Effector CD4-positive, alpha-beta T cell (primary cell): ENCODE measurements around the gene ZNF710.

Experiments used
- DNase-seq: peaks from one replicate; pipeline ENCODE4 v3.0.0-alpha.2; 2020

ZNF710 gene

DNA sequence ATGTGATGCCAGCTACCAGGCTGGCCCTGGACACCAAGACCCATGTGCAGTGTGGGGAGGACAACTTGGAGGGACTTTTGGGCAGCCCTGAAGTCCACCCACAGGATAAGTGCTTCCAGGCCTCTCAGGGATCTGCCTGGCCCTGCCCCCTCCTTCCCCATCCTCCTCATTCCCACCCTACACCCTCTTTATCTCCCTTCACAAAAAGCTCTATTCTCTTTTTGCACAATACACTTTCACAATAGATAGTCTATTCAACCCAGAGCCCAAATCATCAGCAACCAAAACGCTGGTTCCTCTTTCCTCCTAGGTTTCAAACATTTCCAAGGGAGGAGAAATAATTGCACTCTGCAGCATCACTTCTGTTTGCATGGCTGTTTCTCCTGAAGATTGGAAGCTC is 7.8 kb upstream of the ZNF710 start:
- no peak for DNase-seq

DNA sequence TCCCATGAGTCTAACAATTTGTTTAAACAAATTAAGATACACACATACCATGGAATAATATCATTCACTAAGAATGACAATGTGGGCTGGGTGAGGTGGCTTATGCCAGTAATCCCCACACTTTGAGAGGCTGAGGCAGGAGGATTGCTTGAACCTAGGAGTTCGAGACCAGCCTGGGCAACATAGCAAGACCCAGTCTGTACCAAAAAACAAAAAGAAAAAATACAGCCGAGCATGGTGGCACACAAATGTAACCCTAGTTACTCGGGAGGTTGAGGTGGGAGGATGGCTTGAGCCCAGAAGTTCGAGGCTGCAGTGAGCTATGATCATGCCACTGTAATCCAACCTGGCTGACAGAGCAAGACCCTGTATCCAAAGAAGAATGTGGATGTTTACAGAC is 4.0 kb upstream of the ZNF710 start:
- DNase-seq = no peak

DNA sequence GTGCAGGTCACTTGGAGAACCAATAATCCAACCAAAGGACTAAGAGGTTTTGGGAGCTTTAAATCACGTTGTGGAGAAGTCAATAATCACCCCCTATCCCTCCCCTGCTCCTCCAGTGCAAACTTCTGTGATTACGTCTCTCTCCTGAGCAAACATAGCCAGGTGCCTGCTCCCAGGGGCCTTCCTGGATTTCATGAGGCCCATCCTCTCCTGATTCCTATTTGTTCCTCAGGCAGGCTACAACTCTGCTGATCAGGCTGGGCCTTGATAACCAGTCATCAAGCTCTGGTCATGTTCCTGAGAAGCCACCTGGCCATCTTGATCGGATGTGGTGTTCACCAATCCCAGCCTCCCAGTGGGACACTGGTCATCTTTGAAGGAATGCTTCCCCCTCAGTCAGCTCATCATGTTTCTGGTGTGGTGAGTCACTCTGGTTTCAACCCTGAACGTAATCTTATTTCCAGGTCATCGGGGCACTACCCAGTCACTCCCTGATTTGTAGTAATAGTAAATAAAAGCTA is 2.9 kb upstream of the ZNF710 start:
- DNase-seq = no peak

DNA sequence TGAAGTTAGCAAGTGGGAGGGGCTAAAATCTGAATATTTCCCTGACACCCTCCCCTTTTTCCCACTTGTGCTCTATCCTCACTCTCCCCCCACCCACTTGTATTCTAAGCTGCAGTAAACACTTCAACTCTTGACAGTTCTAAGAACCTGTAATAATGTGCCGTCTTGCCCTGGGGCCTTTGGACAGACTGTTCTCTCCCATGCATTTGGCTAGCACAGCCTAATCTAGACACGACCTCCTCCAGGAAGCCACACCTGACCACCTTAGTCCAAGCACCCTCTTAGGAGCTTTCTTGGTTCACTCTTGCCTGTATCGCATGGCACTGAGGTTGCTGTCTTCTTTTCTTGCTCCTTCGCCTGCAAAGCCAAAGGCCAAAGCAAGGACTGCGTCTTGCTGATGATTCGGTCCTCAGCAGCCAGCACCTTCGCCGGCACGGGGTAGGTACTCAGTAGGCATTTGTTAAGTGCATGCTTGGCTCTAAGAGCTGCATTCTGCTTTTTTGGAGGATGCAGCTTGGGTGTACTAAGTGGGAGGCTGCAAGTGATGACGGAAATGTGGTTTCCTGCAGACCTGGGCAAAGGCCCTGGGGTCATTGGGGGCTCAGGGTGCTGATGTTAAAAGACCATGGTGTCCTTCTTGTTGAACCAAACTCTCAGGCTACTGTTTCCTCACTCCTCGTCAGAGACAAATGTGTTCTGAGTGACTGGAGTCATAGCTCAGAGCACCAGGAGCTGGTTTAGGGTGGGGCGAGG is 2.0 kb upstream of the ZNF710 start:
- DNase-seq = no peak

DNA sequence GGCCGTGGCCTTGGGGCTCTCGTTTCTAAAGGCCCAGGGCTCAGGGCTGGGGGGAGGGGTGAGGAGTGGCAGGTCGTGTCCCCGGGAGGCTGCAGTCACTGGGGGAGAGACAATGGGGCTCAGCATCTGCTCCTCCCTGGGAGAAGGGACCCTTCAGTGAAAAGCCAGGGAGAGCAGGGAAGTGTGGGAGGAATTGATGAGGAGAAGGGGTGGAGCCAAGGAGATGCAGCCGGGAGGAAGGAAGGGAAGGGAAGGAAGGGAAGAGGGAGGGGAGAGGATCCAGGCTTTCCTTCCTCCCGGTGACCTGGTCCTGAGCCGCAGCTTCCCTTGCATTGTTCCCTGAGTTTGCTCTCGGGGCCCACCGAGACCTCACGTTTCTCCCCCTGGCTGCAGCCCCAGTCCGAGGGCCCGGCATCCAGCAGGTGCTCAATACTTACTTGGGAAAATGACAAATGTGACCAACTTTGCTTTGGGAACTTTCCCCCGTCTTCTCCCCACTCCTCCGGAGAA is 1.4 kb upstream of the ZNF710 start:
- DNase-seq = no peak

DNA sequence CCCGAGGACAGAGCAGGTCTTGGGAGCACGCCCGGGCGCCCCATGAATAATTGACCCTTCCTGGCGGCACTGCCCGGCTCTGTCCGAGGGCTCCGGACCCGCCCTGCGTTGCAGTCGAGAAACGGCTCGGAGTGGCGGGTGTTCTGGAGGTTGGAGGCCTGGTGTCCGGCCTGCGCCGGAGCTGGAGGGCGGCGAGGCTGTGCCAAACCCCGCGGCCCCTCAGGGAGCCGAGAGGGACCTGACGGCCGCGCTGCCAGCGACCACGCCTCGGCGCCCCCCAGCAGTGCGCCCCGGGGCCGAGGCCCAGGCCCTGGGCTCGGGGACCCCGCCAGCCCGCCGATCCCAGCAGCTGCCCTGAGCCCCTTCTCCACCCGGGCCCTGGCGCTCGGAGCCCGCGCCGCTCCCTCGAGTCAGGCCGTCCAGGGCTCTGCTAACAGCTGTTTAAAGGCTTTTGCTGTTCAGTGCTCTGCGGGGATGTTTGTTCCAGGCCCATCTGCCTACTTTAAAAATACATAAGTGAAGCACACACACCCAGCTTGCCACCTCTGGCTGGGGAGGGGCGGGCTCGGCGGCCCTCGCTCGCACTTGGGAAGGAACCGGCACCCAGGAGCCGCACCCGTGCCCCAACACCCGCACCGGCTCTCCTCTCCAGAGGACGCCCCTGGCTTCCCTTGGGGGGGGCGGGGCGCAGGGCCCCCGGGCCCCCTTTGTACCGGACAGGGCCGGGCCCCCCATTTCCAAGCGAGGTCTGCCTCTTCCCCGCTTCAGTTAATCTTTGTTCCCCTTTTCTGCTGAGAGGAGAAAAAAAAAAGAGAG is 730 bp upstream of the ZNF710 start:
- DNase-seq = no peak

DNA sequence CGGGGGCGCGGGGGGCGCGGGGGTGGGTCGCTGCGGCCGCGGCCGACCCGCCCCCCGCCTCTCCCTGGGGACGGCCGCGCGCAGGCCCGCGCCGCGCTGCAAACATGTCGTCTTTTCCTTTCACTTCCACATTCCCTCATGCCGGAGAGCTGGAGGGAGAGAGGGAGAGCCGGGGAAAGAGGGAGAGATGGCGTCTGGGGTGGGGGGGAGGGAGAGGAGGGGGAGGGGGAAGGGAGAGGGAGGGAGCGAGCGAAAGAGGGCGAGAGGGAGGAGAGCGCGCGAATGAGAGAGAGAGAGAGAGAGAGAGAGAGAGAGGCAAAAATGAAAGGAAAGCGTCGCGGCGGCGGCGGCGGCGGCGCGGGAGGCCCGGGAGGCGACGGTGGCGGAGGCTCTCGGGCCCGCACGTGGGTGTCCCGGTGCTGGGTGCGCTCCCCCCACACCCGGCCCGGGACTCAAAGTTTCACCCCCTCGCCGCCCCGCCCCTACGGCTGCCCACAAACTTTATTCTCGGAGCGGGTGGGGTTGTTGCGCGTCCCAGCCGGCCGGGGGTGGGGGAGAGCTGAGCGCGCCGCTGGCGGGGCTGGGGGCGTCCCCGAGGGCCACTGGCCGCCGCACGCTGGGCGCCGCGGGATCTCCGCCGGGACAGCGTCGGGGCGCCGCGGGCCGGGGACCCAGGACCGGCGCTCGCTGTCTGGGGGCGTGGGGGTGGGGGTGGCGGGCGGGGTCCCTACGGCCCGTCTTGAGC is 731 bp downstream of the ZNF710 start:
- DNase-seq = peak; percentile 49

DNA sequence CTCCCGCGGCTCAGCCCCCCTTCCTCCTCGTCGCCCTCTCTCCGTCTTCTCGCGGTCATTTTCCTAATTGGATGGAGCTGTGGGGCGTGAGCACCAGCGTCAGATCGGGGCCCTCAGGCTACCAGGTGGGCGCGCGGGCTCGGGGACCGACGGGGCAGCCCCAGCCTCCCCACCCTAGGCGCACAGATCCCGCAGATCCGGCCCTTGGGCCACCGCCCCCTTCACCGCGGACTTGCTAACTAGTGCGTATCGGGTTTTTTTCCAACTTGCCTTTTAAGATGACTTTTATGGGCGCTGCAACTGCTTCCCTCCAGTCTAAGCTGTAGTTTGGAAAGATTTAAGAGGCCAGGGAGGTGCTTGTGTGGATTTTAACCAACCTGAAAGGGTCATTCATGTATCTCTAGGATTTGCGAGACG is 1.3 kb downstream of the ZNF710 start:
- DNase-seq = no peak

DNA sequence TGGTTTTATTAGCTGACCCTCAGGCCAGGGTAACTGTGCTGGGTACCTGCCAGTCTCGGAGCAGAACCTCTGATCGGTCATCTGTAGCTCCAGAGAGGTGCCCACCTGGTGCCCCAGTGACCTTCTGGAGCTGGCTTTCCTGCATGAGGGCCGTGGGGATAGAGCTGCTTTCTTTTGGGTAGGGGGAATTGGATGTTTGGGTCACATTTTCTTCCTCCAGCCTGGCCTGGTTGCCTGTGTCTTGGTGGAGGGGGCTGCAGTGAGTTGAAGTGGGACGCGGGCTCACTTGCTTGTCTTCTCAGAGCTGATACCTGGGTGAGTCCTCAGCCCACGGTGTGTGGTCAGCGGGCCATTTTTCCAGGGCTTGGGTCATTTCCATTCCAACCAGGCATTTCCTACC is 2.6 kb downstream of the ZNF710 start:
- no peak for DNase-seq

DNA sequence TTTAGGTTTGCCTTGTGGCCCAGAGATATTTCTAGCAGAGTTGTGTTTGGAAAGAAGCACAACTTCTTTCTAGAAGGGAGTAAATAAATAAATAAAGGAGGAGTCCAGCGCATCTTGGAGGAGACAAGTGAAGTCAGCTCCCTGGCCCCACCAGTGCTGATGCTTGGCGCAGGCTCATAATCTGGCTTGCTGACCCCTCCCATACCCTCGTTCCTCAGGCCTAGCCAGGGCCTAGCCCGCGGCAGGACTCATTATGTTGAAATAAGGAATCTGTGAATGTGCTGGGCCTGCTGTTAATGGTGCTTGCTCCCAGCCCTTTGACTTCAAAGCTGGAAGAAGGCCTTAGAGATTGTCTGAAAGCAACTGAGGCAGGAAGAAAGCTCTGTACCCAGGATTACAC is 3.1 kb downstream of the ZNF710 start:
- no peak for DNase-seq

DNA sequence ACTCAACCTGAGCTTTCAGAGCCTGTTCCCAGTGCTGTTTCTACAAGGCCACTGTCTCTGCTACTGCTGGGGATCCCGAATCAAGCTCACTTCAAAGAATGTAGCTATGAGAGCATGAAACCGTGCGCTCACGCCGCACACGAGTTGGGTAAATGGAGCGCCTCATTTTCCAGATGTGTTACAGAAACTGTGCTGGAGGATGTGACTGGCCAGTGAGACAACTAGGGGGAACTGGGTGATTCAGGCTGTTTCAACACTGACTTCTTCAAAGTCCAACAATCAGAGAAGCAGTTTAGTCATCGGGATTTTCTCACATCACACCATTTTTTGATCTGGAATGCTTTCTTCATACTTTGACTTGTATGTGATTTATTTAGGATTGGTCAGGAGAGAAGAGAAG is 3.5 kb downstream of the ZNF710 start:
- no peak for DNase-seq

DNA sequence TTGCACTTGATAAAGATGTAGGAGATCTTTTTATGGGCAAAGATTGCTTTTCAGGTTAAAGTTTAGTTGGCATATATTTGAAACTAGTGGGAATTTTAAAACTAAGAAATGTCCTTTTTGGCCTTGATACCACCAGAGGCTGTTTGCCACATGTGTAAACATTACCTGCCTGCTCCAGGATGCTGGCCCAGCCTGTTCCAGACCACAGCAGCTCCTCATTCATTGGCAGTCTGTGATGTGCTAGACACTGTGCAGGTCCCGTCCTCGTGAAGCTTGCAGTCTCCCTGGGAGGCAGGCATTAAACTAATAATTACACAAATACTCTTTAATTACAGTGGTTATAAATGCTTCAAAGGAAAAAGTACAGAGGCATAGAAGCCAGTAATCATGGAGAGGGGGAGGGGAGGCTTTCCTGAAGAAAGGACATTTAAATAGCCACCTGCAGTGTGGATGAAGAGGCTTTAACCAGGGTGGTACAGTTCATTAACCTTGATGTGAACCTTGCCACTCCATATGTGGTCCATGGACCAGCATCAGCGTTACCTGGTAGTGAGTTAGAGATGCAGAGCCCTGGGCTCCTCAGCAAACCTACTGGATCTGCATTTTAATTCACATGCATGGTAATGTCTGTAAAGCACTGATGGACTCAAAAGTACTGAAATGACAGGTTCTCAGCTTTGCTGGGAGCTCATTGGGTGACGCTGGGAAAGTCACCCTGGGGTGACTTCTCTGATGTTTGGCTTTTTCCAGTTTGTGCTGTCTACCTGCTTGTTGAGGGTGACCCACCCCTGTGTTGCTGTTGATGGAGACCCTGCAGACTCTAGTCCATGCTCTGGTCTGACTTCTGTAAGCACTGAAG is 5.3 kb downstream of the ZNF710 start:
- DNase-seq = no peak

DNA sequence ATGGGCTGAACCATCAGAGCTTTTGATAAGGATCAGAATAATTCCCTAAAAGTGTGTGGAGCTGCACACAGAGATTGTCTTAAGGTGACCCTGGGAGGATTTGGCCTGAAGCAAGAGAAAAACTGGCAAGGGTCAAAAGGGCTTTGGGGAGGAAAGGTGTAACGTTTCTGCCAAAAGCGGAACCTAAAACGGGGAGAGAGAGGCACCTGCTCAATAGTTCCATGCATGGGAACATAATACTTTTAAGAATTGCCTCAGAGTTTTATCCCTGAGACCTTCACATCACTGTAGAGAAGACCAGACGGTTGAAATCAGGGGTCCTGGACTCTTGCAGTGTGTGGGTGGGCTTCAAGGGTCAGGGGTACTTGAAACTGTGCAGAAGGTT is 5.9 kb downstream of the ZNF710 start:
- no peak for DNase-seq

DNA sequence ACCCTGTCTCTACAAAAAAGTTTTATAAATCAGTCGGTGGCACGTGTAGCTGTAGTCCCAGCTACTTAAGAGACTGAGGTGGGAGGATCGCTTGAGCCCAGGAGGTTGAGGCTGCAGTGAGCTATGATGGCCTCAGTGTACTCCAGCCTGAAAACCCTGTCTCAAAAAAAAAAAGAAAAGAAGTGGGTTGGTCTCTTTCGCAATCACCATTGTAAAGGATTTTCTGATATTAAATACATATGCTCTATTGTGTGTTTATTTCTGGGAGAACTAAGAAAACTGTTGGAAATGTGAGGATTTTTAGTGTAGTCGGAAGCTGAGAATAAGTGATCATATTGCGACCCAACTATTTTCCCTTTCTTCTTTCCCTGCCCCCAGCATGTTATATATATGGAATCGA is 7.5 kb downstream of the ZNF710 start:
- no peak for DNase-seq

DNA sequence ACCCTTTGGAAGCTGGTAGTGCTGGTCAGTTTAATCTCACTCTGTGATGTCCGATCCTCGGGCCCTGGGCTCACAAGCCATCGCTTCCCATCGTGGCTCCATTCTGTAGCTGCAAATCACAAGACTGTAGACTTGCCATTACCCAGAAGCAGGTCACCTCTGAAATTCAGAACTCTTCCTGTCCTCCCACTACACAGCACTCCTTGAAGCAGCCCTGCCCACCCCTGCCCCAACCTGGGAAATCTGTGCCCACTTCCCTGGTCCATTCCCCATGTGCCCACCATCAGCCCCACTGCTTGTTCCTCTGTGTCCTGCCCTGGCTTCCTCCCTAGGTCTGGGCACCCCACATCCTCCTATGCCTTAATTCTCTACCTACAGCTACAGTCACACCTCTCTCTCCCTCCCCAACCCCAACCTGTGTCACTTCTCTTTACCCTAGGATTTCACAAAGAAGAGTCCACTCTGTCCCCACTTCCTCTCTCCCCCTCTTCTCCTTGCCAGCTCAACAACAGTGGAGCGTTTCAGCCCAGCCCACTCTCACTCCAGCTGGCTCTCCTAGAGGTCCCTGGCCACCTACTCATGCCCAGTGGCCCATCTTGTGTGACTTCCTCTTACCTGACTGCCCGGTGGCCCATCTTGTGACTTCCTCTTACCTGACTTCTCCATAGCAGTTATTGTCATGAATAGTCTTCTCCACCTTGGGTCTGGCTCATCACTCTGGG is 8.3 kb downstream of the ZNF710 start:
- no peak for DNase-seq

DNA sequence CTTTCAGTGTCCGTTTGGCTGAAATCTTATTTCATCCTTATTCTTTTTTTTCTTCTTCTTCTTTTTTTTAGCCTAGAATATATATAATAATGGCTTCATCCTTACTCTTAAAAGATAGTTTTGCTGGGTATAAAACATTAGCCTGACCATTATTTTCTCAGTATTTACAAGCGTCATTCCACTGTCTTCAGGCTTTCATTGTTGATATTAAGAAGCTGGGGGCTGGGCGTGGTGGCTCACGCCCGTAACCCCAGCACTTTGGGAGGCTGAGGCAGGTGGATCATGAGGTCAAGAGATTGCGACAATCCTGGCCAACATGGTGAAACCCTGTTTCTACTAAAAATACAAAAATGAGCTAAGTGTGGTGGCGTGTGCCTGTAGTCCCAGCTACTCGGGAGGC is 10.6 kb downstream of the ZNF710 start:
- no peak for DNase-seq

DNA sequence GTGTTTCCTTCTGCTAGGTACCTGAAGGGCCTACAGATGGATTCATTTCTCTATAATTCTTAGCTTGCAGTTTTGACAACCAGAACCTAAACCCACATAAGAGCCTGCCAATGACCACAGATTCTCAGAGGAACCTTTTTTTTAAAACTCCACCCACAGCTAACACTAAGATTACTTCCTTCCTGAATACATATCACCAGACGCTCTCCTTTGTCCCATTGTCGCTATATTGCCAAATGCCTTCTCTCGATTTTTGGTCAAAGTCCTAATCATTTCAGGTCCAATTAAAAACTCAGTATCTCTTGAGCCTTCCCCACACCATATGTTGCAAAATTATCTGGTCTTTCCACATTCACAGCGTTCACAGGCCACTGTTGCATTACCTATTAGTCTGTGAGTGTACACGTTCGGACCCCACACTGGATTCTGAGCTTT is 12.4 kb downstream of the ZNF710 start:
- no peak for DNase-seq

DNA sequence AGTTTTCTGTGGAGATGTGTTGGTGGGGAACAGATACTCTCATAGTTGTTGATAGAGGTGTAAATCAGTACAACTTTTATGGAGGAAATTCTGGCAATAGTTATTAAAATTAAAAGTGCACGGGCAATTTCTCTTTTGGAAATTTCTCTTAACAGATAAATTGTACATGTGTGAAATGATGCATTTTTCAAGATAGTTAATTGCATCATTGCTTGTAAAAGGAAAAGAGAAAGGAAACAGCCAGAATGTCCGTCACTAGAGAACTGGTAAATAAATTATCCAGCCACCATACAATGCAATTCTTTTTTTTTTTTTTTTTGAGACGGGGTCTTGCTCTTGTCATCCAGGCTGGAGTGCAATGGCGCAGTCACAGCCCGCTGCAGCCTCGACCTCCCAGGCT is 14.2 kb downstream of the ZNF710 start:
- no peak for DNase-seq

DNA sequence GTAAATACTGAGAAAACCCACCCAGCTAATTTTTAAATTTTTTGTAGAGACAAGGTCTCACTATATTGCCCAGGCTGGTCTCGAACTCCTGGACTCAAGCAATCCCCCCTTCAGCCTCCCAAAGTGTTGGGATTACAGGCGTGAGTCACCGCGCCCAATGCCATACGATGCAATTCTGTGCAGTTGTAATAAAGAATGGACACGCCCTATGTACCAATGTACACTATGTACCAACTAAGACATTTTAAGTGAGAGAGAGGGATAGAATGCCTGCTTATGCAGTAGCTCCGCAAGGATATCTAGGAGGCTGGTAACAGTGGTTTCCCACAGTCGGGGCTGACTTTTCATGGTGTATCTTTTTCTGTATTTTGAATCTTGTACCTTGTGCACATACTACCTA is 14.6 kb downstream of the ZNF710 start:
- DNase-seq = no peak

DNA sequence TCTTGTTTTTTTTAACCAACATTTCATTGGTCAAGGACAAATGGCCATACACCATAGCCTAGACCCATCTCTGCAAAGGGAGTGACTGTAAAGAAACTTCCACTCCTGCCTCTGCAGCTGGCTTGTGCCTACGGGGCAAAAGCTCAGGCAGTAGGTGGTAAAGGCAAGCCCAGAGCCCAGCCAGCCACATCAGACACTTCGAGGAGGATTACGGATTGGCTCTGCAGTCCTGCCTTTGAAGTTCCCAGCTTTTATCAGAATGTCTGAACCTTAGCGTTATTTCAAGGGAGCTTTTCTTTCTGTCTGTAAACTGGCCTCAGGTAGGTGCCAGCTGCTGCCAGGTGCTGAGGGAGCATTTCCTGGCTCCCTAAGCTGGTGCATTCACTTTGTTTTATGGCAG is 15.6 kb downstream of the ZNF710 start:
- DNase-seq = no peak

DNA sequence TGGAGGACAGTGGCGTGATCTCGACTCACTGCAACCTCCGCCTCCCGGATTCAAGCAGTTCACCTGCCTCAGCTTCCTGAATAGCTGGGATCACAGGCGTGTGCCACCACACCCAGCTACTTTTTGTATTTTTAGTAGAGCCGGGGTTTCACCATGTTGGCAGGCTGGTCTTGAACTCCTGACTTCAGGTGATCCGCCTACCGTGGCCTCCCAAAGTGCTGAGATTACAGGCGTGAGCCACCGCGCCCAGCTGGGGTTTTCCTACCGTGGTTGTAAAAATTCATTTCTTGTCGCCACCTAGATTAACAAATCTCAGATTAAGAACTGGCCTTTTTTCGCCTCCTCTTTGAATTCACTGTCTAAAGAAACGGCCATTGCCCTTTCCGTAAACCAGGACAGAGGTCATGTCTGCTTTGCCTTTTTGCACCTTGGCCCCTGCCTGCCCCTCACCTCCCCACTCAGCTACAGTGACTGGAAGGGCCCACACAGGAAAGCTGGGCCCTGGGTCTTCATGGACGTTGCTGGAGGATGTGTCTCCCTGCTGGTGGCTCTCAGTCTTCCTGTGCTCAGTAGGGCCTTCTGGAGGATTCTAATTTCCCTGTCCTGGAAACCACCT is 17.2 kb downstream of the ZNF710 start:
- no peak for DNase-seq
